Spinal cord (tissue), 10 donors: ENCODE data around the gene ANG. TPM values are rescaled to one million over a fixed set of nuclear protein-coding genes. Genes with fewer than 3 reads are reported as not detected.
"Not testable (repeated sequence)": the region's sequence is repeated elsewhere in the genome, so short reads cannot be mapped to it uniquely, and the experiment has no call there.

Source experiments
- DNase-seq, 6 donors: peaks; one replicate each; pipeline versions ENCODE4 v3.0.0 to v3.0.0-alpha.2; 2013 to 2015; ENCODE audit warnings: low spot score in 6 of 6, low read depth in 4 of 6
- H3K27ac ChIP-seq: one replicate; pipeline ENCODE4 v1.5.1; 2013; ENCODE audit warnings: low read depth, low read length, control low read depth
- H3K27me3 ChIP-seq: one replicate; pipeline ENCODE4 v1.6.1; 2013; ENCODE audit warnings: low read length; ENCODE audit not compliant: control insufficient read depth, insufficient read depth
- H3K36me3 ChIP-seq: one replicate; pipeline ENCODE4 v1.6.1; 2013; ENCODE audit warnings: low read length; ENCODE audit not compliant: control insufficient read depth, insufficient read depth
- H3K4me1 ChIP-seq: one replicate; pipeline ENCODE4 v1.6.1; 2013; ENCODE audit warnings: low read length; ENCODE audit not compliant: control insufficient read depth, insufficient read depth
- H3K4me3 ChIP-seq: one replicate; pipeline ENCODE4 v1.5.1; 2013; ENCODE audit warnings: low read depth, low read length, control low read depth
- H3K9me3 ChIP-seq: one replicate; pipeline ENCODE4 v1.6.1; 2013; ENCODE audit warnings: low read length; ENCODE audit not compliant: control insufficient read depth, insufficient read depth
- WGBS: methylation state at CpG from one replicate; pipeline ENCODE4 v1.1.5; 2013; ENCODE audit warnings: missing lambda C conversion rate; ENCODE audit not compliant: insufficient coverage; 5-methylcytosine and 5-hydroxymethylcytosine counted together
- polyA plus RNA-seq, 2 donors: library from polyadenylated mRNA; unstranded; fragments of 120-200 nt; gene quantifications; one replicate each; pipeline ENCODE4 v1.2.1, GENCODE V29; 2013; ENCODE audit not compliant: insufficient read length in 2 of 2
- total RNA-seq, 2 donors: library from RNA; depleted of rRNA in 1 of 2; stranded (reverse); fragments of 120-200 nt in 1 of 2; fragments of >200 nt in 1 of 2; gene quantifications; one replicate each; pipeline versions ENCODE4 v1.2.3 to v1.2.4, GENCODE V29; 2013 to 2014
- donor health status: healthy.

The ANG gene
- total and polyA plus RNA-seq, 4 donors, result 1.4 to 6.0 (median 2.7) TPM

DNA sequence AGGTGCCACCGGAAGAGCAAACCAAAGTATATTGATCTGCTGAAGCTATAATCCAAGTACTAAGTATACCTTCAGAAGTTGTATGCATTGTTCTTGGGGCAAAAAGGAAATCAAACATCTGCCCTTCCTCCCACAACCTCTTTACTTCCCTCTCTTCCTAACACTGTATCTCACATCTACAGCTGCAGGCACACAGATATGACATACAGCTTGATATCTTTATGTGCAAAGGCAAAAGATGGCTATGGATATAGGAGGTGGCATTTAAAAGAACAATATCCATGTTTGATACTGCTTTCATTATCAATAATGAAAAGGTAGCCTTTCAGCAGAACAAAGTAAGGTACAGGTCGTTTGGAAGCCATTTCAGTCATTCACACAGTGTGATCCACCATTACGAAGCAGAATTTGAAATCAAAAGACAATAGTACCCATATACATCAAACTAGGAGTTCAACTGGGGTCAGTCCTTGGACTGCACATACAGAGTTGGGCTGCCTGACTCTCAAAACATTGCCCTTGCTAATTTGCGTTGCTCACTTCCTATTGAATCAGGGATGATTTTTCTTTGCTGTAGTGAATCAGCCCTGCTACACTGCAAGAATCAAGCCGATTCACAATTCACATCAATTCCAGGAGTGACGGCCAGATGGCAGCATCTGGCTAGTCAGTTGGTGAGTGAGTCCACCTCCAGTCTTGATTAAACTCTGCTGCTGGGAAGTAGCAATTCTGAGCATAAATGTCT lies 8.9 kb downstream of the ANG start:
- H3K4me3 ChIP-seq, result no peak overlapping the region
- H3K9me3 ChIP-seq, result no peaks in the 10 kb centered on the region
- H3K27ac ChIP-seq, result no peak overlapping the region
- DNase-seq, result peak; percentile 46 to 94 (median 76)
- no peaks in the 10 kb centered on the region for H3K36me3 ChIP-seq
- WGBS, result 40% methylated on average over 1 of the region's 6 CpGs
- no peaks in the 10 kb centered on the region for H3K27me3 ChIP-seq
- no peaks in the 10 kb centered on the region for H3K4me1 ChIP-seq

DNA sequence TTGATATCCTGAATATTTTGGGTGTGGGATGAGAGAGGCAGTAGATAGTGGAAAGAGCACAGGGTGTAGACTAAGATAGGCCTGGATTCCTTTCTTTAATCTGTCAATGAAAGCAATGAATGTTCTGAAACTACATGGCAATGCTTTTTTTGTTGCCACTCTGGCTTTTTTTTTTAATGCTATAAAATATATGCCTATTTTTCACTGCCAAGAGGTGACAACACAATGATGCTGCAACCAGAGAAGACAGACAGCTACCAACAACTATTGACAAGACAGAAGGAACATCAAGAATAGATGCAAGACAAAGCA lies 9.4 kb downstream of the ANG start:
- Histone ChIP-seq H3K4me3 (no peak overlapping the region), H3K36me3 (no peaks in the 10 kb centered on the region), H3K4me1 (no peaks in the 10 kb centered on the region), H3K9me3 (no peaks in the 10 kb centered on the region), H3K27me3 (no peaks in the 10 kb centered on the region), H3K27ac (no peak overlapping the region)
- no peak for DNase-seq

DNA sequence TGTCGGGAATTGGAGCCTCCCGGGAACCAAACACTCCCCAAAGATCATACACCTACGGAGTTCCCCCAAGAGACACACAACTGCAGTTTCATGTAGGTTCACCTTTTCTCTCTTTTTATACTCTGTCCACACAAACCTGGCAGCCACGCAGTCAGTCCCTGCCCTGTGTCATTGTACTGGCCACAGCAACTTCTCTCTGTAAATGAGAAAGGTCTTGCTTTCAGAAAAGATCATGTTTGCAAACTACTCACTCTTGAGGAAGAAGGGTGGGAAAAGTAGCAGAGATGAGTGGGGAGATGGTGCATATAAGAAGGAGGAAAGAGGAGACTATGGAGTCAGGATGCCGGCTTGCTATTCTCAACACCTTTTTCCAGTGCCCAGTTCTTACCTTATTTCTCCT lies 10.4 kb downstream of the ANG start:
- Histone ChIP-seq H3K4me1 (no peaks in the 10 kb centered on the region), H3K27me3 (no peaks in the 10 kb centered on the region), H3K9me3 (no peaks in the 10 kb centered on the region), H3K36me3 (no peaks in the 10 kb centered on the region), H3K27ac (no peak overlapping the region), H3K4me3 (no peak overlapping the region)
- no peak for DNase-seq
- WGBS, result 89% methylated on average over 3 of the region's 5 CpGs

DNA sequence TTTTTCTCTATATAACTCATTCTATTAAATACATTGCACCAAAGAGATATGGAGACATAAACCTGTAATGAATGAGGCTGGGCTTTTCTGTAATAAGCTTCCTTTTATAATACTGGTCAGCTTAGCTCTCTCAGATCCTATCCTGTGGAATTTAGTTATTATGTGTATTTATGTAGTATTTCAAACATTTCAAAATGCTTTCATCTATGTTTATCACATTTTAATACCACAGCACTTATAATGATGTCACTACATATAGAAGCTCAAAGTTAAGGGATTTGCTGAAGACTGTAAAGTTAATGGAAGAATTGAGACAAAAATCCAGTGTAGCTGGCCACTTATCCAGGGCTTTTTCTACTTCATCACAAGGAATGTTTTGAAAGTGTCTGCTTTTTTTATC lies 11.4 kb downstream of the ANG start:
- H3K9me3 ChIP-seq, result no peaks in the 10 kb centered on the region
- no peaks in the 10 kb centered on the region for H3K4me1 ChIP-seq
- no peak overlapping the region for H3K4me3 ChIP-seq
- no peaks in the 10 kb centered on the region for H3K36me3 ChIP-seq
- H3K27ac ChIP-seq, result no peak overlapping the region
- H3K27me3 ChIP-seq, result no peaks in the 10 kb centered on the region
- no peak for DNase-seq

DNA sequence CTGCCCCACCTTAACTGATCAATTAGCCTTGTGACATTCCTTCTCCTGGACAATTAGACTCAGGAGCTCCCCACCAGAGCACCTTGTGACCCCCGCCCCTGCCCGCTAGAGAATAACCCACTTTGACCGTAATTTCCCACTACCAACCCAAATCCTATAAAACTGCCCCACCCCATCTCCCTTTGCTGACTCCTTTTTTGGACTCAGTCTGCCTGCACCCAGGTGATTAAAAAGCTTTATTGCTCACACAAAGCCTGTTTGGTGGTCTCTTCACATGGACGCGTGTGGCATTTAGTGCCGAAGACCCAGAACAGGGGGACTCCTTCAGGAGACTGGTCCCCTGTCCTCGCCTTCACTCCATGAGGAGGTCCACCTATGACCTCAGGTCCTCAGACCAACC lies 12.4 kb downstream of the ANG start:
- WGBS, result 90% methylated on average over 7 of the region's 7 CpGs
- not testable (repeated sequence) for H3K4me1 ChIP-seq, H3K27me3 ChIP-seq, H3K27ac ChIP-seq, DNase-seq, H3K36me3 ChIP-seq, H3K4me3 ChIP-seq, H3K9me3 ChIP-seq

DNA sequence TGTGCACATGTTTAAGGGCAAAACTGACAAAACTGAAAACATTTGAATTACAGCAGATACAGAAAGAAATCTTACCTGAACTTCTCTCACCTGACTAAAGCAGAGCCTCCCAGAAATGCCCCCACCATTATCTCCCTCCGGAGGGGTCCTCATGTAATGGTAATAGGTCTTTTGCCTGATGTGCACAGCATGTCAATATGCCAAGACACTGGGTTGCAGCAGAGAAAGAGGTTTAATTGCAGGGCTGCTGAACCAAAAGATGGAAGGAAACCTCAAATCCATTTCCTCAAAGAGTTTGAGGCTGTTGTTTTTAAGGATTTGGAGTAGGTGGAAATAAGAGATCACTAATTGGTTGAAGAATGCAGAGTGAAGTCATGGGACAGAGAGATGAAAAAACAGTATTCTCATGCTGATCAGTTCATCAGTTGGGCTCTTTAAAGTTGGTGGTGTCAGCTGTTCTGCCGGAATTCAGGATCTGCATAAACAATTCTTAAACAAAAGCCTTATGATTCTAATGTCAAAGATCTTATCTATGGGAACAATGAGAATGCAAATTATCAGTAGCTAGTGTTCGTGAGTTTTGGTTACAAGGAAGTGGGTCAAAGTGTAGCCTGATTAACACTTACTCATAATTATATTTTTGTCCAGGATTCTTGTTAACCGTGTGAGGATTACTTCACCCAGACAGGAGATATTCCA lies 18.2 kb downstream of the ANG start:
- H3K4me1 ChIP-seq, result no peaks in the 10 kb centered on the region
- H3K27me3 ChIP-seq, result no peaks in the 10 kb centered on the region
- DNase-seq, result no peak
- H3K4me3 ChIP-seq, result no peak overlapping the region
- WGBS, result no CpG with 5 or more reads among the region's 4 CpGs
- H3K27ac ChIP-seq, result no peak overlapping the region
- no peaks in the 10 kb centered on the region for H3K36me3 ChIP-seq
- no peaks in the 10 kb centered on the region for H3K9me3 ChIP-seq

DNA sequence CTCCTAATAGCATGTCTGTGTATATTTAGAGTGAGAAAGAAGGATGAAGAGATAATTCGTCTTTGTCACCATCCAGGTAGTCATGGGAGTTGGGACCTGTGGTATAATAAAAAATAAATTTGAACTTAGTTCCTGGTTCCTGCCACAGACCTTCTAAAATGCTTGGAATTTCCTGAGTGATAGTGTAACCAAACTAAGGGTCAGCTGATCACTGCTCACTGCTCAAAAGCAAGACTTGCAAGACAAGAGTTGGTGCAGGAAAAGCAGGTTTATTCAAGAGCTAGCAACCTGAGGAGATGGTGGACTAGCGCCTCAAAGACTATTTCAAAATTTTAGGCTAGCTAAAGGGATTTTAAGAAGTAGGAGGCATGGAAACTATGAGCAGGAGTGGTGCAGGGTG lies 19.1 kb downstream of the ANG start:
- Histone ChIP-seq H3K4me1 (no peaks in the 10 kb centered on the region), H3K36me3 (no peaks in the 10 kb centered on the region), H3K27ac (no peak overlapping the region), H3K4me3 (no peak overlapping the region), H3K27me3 (no peaks in the 10 kb centered on the region), H3K9me3 (no peaks in the 10 kb centered on the region)
- DNase-seq, result no peak
- WGBS, result 100% methylated on average over 1 of the region's 2 CpGs

DNA sequence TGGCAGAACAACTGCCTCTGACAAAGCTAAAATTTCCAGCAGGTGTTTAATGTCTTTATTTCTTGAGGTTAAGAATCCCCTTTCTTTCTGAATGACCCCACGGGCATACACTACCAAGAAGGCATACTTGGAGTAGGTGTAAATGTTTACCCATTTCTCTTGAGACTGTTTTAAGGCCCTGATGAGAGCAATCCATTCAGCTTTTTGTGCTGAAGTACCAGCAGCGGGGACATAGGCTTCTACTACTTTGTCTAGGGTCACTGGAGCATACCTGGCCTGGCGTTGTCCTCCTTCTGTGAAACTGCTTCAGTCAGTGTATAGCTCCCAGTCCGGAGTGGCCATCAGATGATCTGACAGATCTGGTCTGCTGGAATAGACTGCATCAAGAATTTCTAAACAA lies 22.7 kb downstream of the ANG start:
- DNase-seq, result no peak

DNA sequence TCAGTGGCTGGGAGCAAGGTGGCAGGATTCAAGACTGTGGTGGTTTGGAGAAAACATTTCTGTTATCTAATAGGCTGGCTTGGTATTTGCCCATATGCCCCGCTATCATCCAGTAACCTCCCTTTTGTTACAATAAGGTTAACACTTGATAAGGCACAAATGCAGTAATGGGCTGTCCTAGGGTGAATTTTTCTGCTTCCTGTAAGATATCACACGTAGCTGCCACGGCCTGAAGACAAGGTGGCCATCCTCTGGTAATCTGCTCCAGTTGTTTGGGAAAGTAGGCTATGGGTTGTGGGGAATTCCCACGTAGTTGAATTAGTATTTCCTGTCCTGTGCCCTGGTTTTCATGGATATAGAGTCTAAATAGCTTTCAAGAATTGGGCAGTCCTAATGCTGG lies 23.1 kb downstream of the ANG start:
- Histone ChIP-seq H3K9me3 (no peaks in the 10 kb centered on the region), H3K36me3 (no peaks in the 10 kb centered on the region), H3K4me1 (no peaks in the 10 kb centered on the region), H3K4me3 (no peak overlapping the region), H3K27ac (no peak overlapping the region), H3K27me3 (no peaks in the 10 kb centered on the region)
- WGBS, result 80% methylated on average over 3 of the region's 4 CpGs
- DNase-seq, result no peak

More for the DNA sequence above, 22.7 kb downstream of the ANG start:
- Histone ChIP-seq H3K27me3 (no peaks in the 10 kb centered on the region), H3K9me3 (no peaks in the 10 kb centered on the region), H3K4me1 (no peaks in the 10 kb centered on the region), H3K27ac (no peak overlapping the region), H3K4me3 (no peak overlapping the region), H3K36me3 (no peaks in the 10 kb centered on the region)
- 93% methylated on average over 3 of the region's 4 CpGs for WGBS

DNA sequence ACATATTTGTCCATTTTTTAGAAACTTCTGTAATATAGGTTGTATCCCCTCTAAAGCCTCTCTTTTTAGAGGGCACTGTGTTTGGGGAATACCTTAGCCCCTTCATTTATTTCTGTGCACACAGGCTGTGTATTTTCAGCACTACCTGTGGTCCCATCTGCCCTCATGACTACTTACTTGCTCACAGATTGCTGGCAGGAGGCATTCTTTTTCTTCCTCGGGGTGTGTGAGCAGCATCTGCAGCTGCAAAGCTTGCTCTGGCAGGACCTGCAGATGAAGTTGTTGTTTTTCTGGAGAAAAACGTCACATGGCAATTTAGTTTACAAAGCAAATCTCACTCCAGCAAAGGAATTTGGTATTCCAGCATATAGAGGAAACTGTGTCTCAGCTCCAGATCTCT lies 24.3 kb downstream of the ANG start:
- Histone ChIP-seq H3K4me3 (no peak overlapping the region), H3K27ac (no peak overlapping the region), H3K9me3 (no peaks in the 10 kb centered on the region), H3K36me3 (no peaks in the 10 kb centered on the region), H3K27me3 (no peaks in the 10 kb centered on the region), H3K4me1 (no peaks in the 10 kb centered on the region)
- 40% methylated on average over 1 of the region's 2 CpGs for WGBS
- DNase-seq, result no peak
